ENCODE results near the gene COQ8A.

- no peak for TF ChIP-seq ZNF416 (CRISPR knock-in tag; IDR thresholded peaks at IDR 0.05)
- no peak for TF ChIP-seq CTCF (IDR thresholded peaks at IDR 0.05)
Observed at GRCh38 chr1:226981838-226982237, 41.7 kb downstream of the COQ8A start.

All from WTC11 (cell line).